HL-60/S4 treated with retinoic acid at 250 ng/mL for 4 days and 3 days (cell line): ENCODE data around the gene F7.
"Not testable (repeated sequence)": the region's sequence is repeated elsewhere in the genome, so short reads cannot be mapped to it uniquely, and the experiment has no call there.

ENCODE experiments used
- in situ Hi-C: fragments of 300-500 bp; cut with MboI; formaldehyde crosslinking; loops from 2 replicates; pipeline ENCODE4 v1.7.0; 2022; ENCODE audit warnings: low sequenced_read_pairs

F7 gene

GRCh38 chr13:113105032-113105920 lies at the start of gene F7:
TSS of gene F7 (plus strand) at chr13:113105791. CDS start at chr13:113105842, 51 bp downstream.
- in situ Hi-C loops: no loop called here

- in situ Hi-C loops: no loop called here
These were observed 48.5 kb upstream of the F7 start for GRCh38 chr13:113057084-113057483.

GRCh38 chr13:113057559-113057958 lies 48.0 kb upstream of the F7 start:
- in situ Hi-C loops: not testable (repeated sequence)

GRCh38 chr13:113058129-113058987 lies 47.2 kb upstream of the F7 start:
- in situ Hi-C loops: no loop called here

GRCh38 chr13:113058988-113059850 lies 46.4 kb upstream of the F7 start:
- in situ Hi-C loops: no loop called here

- in situ Hi-C loops: no loop called here
These were observed 45.7 kb upstream of the F7 start for GRCh38 chr13:113059891-113060290.

GRCh38 chr13:113060557-113061270 lies 44.9 kb upstream of the F7 start:
- in situ Hi-C loops: no loop called here

- in situ Hi-C loops: no loop called here
These were observed 44.3 kb upstream of the F7 start for GRCh38 chr13:113061271-113061625.

- in situ Hi-C loops: no loop called here
These were observed 43.7 kb upstream of the F7 start for GRCh38 chr13:113061796-113062425.

- in situ Hi-C loops: no loop called here
These were observed 42.9 kb upstream of the F7 start for GRCh38 chr13:113062691-113063090.

- in situ Hi-C loops: no loop called here
These were observed 42.5 kb upstream of the F7 start for GRCh38 chr13:113063091-113063491.

- in situ Hi-C loops: no loop called here
These were observed 41.5 kb upstream of the F7 start for GRCh38 chr13:113064000-113064533.

- in situ Hi-C loops: no loop called here
These were observed 40.8 kb upstream of the F7 start for GRCh38 chr13:113064534-113065405.

- in situ Hi-C loops: no loop called here
These were observed 40.0 kb upstream of the F7 start for GRCh38 chr13:113065406-113066141.

GRCh38 chr13:113066142-113066455 lies 39.5 kb upstream of the F7 start:
- in situ Hi-C loops: no loop called here

GRCh38 chr13:113066746-113067145 lies 38.8 kb upstream of the F7 start:
- in situ Hi-C loops: no loop called here

GRCh38 chr13:113069861-113070805 lies 35.5 kb upstream of the F7 start:
- in situ Hi-C loops: no loop called here
